ENCODE measurements around the gene FBLN1. TPM values are rescaled to one million over a fixed set of nuclear protein-coding genes. Genes with fewer than 3 reads are reported as not detected.

The FBLN1 gene
- total and polyA plus RNA-seq, 2 of the 13 experiments (the other 11 are each of a cell fraction or from before 2014, with no cell fraction given): 37.3 to 103 TPM

DNA sequence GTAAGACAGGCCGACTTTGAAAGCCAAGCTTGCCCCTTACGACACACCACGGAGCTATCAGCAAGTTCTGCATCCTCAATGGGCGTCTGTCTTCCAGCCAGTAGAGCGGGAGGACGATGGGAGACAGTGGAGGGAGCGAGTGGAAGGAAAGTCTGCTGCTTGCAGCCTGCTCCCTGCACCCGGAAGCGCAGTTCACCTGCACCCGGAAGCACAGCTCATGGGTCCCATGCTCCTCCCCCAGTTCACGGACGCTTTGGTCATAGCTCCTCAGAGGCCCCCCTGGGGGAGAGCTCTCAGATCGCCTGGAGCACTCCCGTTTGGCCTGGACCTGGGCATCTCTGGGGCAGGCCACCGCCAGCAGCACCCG, 51.3 kb downstream of the FBLN1 start:
- in situ Hi-C loops (cut with HindIII; ENCODE audit: extremely low pct_ligation_motif_present, low pct_unique_long_range_greater_than_20kb) (loop anchor here (5.0 kb wide), 2 partner anchors 112 to 287 kb away; no protein-coding TSS in a partner anchor), intact Hi-C loops (cut with micrococcal nuclease; ENCODE audit: unreplicated experiment) (loop anchor here (10.0 kb wide), 2 partner anchors 49 to 289 kb away; partner anchors contain the start of gene FBLN1)
- POLR2A ChIA-PET: interaction anchor here (1.1 to 1.5 kb wide), 2 partner anchors 50 to 113 kb away, joined by 4 to 6 read pairs; no protein-coding TSS in a partner anchor
- no peaks in the 10 kb centered on the region for H4K20me1 ChIP-seq (ENCODE audit: insufficient read depth, low read length)
- CTCF ChIA-PET (ENCODE audit: low intra/inter-chr PET ratio, low total read pairs): interaction anchor here (1.8 to 2.3 kb wide), 3 partner anchors 113 to 285 kb away, joined by 6 to 32 read pairs (median 8); no protein-coding TSS in a partner anchor
- H3K27ac ChIP-seq (ENCODE audit: extremely low read length, insufficient read depth, low read length): no peak overlapping the region
- H3K4me1 ChIP-seq (ENCODE audit: insufficient read depth, low read length): peaks cover 31% of the 10 kb centered on the region
- H3K79me2 ChIP-seq (ENCODE audit: insufficient read depth, low read length): no peaks in the 10 kb centered on the region
- DNase-seq (ENCODE audit: low spot score) (no peak), FAIRE-seq (no peak), ATAC-seq (no peak; the same call in 2 of the 3 replicates)
- no peak overlapping the region; a peak in 1 of 6 replicates for H3K4me3 ChIP-seq (replicated peaks in 1 of 3; ENCODE audit: insufficient read depth in 1 of 3, low read depth in 2 of 3, low read length in 3 of 3)
- H3K36me3 ChIP-seq (replicated peaks in 1 of 2; ENCODE audit: control insufficient read depth in 1 of 2, insufficient read depth in 2 of 2, low read length in 2 of 2): peaks cover 8 to 11% of the 10 kb centered on the region in 2 experiments; a peak in 2 of 5 replicates
- no peaks in the 10 kb centered on the region for H3K9me3 ChIP-seq (ENCODE audit: low read length)
- H2AFZ ChIP-seq (ENCODE audit: low read length): no peak overlapping the region
- H3K27me3 ChIP-seq (ENCODE audit: control insufficient read depth in 1 of 2, insufficient read depth in 2 of 2, low read length in 2 of 2): no peaks in the 10 kb centered on the region
- BruUV-seq (replicated peaks): no TSS peak
- 73% methylated on average over 16 of the region's 16 CpGs for WGBS (ENCODE audit: low lambda C conversion rate)
- no peak overlapping the region; the same call in 1 of the 2 replicates for H3K4me2 ChIP-seq (ENCODE audit: low read depth, low read length)
- H3K9ac ChIP-seq (ENCODE audit: insufficient read depth, low read depth, low read length): no peak overlapping the region
- TF ChIP-seq ZNF839 (CRISPR knock-in tag; IDR thresholded peaks at IDR 0.05; ENCODE audit: borderline replicate concordance) (no peak), ZNF563 (CRISPR knock-in tag; IDR thresholded peaks at IDR 0.05) (no peak), SALL2 (CRISPR knock-in tag; IDR thresholded peaks at IDR 0.05) (0 out of 2 replicates have a peak, but pooled peaks have one; percentile 22), PITX1 (CRISPR knock-in tag; IDR thresholded peaks at IDR 0.05) (0 out of 2 replicates have a peak, but pooled peaks have one; percentile 9), ZNF350 (CRISPR knock-in tag; IDR thresholded peaks at IDR 0.05; ENCODE audit: borderline replicate concordance, low read depth) (peak; percentile 12; the same call in 1 of the 2 replicates), SOX6 (IDR thresholded peaks at IDR 0.05) (no peak), SOX6 (CRISPR knock-in tag; IDR thresholded peaks at IDR 0.05) (0 out of 2 replicates have a peak, but pooled peaks have one; percentile 2), CBFB (CRISPR knock-in tag; IDR thresholded peaks at IDR 0.05) (no peak), ZNF12 (CRISPR knock-in tag; IDR thresholded peaks at IDR 0.05) (no peak), ZNF7 (CRISPR knock-in tag; IDR thresholded peaks at IDR 0.05) (no peak), RFX1 (IDR thresholded peaks at IDR 0.05) (no peak), GATAD1 (CRISPR knock-in tag; IDR thresholded peaks at IDR 0.05) (no peak), U2AF1 (optimal IDR thresholded peaks at IDR 0.05; ENCODE audit: low read depth, low read length) (no peak), CREB1 (IDR thresholded peaks at IDR 0.05) (no peak), CREB1 (CRISPR knock-in tag; IDR thresholded peaks at IDR 0.05) (no peak)
- TF ChIP-seq, protein P1, sequence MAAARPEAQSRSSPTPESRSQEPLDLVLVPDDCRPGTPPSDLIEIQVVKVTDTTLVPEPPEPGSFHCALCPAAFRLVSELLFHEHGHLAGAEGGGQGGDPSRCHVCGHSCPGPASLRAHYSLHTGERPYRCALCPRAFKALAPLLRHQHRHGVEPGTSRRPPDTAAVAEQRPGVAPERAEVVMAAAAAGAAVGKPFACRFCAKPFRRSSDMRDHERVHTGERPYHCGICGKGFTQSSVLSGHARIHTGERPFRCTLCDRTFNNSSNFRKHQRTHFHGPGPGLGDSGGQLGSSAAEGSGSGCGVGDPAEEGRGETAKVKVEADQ (CRISPR knock-in tag; IDR thresholded peaks at IDR 0.05; ENCODE audit: borderline replicate concordance): no peak
- TF ChIP-seq, protein P2, sequence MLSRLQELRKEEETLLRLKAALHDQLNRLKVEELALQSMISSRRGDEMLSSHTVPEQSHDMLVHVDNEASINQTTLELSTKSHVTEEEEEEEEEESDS (CRISPR knock-in tag; IDR thresholded peaks at IDR 0.05; ENCODE audit: borderline replicate concordance): no peak
- TF ChIP-seq, protein P3, sequence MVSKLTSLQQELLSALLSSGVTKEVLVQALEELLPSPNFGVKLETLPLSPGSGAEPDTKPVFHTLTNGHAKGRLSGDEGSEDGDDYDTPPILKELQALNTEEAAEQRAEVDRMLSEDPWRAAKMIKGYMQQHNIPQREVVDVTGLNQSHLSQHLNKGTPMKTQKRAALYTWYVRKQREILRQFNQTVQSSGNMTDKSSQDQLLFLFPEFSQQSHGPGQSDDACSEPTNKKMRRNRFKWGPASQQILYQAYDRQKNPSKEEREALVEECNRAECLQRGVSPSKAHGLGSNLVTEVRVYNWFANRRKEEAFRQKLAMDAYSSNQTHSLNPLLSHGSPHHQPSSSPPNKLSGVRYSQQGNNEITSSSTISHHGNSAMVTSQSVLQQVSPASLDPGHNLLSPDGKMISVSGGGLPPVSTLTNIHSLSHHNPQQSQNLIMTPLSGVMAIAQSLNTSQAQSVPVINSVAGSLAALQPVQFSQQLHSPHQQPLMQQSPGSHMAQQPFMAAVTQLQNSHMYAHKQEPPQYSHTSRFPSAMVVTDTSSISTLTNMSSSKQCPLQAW (CRISPR knock-in tag; IDR thresholded peaks at IDR 0.05): peak; percentile 68; the same call in 1 of the 2 replicates
- TF ChIP-seq, protein P4, sequence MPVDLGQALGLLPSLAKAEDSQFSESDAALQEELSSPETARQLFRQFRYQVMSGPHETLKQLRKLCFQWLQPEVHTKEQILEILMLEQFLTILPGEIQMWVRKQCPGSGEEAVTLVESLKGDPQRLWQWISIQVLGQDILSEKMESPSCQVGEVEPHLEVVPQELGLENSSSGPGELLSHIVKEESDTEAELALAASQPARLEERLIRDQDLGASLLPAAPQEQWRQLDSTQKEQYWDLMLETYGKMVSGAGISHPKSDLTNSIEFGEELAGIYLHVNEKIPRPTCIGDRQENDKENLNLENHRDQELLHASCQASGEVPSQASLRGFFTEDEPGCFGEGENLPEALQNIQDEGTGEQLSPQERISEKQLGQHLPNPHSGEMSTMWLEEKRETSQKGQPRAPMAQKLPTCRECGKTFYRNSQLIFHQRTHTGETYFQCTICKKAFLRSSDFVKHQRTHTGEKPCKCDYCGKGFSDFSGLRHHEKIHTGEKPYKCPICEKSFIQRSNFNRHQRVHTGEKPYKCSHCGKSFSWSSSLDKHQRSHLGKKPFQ (CRISPR knock-in tag; IDR thresholded peaks at IDR 0.05; ENCODE audit: insufficient replicate concordance): no peak
- TF ChIP-seq, protein P5, sequence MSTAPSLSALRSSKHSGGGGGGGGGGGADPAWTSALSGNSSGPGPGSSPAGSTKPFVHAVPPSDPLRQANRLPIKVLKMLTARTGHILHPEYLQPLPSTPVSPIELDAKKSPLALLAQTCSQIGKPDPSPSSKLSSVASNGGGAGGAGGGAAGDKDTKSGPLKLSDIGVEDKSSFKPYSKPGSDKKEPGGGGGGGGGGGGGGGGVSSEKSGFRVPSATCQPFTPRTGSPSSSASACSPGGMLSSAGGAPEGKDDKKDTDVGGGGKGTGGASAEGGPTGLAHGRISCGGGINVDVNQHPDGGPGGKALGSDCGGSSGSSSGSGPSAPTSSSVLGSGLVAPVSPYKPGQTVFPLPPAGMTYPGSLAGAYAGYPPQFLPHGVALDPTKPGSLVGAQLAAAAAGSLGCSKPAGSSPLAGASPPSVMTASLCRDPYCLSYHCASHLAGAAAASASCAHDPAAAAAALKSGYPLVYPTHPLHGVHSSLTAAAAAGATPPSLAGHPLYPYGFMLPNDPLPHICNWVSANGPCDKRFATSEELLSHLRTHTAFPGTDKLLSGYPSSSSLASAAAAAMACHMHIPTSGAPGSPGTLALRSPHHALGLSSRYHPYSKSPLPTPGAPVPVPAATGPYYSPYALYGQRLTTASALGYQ (CRISPR knock-in tag; IDR thresholded peaks at IDR 0.05): no peak

All from HepG2 (cell line).